Measurements from ENCODE around the gene ATXN1.
A peak's percentile ranks its signal among the peaks of the same experiment; 100 is the strongest.

ATXN1 gene

DNA sequence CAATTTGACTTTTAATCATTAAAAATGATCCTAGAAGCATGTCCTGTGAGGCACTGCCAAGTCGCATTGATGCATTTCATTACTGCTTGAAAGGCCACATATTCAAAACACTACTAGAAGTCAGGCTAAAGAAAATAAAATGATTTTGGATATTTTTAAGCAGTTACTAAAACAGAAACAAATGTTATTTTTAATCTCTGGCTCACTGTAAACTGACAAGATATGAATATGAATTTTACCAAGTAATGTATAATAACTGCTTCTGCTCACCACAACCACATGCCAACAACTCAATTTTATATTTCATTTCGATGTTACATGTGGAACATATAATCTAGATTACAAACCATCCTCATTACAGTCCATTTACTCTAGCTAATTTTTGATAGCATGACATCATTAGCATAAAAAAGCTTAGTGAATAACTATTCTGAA is 90.6 kb downstream of the ATXN1 start:
- TF ChIP-seq TCF4 (CRISPR knock-in tag; IDR thresholded peaks at IDR 0.05; ENCODE audit: borderline replicate concordance) (no peak), BACH2 (CRISPR knock-in tag; IDR thresholded peaks at IDR 0.05; ENCODE audit: borderline replicate concordance) (no peak)
- no peak for ATAC-seq

DNA sequence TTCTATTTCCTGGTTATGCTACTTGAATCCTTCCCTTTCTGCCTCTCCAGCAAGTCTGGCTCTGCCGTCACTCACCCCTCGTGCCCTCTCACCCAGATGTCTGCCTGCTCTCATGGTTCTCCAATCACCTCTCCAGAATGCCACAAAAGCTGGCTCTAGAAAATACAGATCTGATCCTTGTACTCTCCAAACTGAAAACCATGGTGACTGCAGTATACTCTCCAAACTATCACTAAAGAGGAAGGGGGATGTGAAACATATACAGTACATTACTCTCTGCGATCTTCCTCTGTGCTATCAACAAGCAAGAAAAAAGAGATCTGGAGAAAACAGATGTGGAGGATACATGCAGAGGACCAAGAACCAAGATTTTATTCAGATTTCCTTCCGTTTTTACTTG is 91.1 kb downstream of the ATXN1 start:
- no peak for TF ChIP-seq BACH2 (CRISPR knock-in tag; IDR thresholded peaks at IDR 0.05; ENCODE audit: borderline replicate concordance)
- TF ChIP-seq, protein P1, sequence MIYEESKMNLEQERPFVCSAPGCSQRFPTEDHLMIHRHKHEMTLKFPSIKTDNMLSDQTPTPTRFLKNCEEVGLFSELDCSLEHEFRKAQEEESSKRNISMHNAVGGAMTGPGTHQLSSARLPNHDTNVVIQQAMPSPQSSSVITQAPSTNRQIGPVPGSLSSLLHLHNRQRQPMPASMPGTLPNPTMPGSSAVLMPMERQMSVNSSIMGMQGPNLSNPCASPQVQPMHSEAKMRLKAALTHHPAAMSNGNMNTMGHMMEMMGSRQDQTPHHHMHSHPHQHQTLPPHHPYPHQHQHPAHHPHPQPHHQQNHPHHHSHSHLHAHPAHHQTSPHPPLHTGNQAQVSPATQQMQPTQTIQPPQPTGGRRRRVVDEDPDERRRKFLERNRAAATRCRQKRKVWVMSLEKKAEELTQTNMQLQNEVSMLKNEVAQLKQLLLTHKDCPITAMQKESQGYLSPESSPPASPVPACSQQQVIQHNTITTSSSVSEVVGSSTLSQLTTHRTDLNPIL (CRISPR knock-in tag; IDR thresholded peaks at IDR 0.05; ENCODE audit: low read depth): no peak
- ATAC-seq: peak; percentile 23; the same call in 2 of the 3 replicates

DNA sequence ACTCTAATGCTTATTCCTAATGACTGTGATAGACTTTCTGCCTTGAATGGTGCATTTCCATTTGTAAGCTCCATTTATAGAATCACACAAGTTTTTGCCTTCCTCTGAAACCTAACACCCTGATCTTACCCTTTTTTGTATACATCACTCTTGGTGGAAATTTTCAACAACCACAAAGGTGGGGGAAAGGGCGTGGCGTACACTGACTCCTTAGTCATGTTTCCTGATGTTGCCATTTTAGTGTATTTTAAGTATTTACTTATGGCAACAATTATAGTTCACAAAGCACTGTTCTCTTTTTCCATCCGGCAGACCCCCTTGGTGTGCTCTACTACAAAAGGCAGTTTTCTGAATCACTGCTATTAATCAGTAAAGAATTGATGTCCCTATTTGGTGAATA is 92.0 kb downstream of the ATXN1 start:
- no peak for TF ChIP-seq OSR1 (CRISPR knock-in tag; IDR thresholded peaks at IDR 0.05)
- TF ChIP-seq, protein P1 (CRISPR knock-in tag; IDR thresholded peaks at IDR 0.05; ENCODE audit: low read depth): no peak
- no peak for TF ChIP-seq CSDC2 (CRISPR knock-in tag; IDR thresholded peaks at IDR 0.05)
- no peak for TF ChIP-seq ZNF70 (CRISPR knock-in tag; IDR thresholded peaks at IDR 0.05)
- no peak for TF ChIP-seq ZNF565 (CRISPR knock-in tag; conservative IDR thresholded peaks at IDR 0.05; ENCODE audit: low read depth)
- no peak for TF ChIP-seq RARB (CRISPR knock-in tag; IDR thresholded peaks at IDR 0.05)
- TF ChIP-seq, protein P2, sequence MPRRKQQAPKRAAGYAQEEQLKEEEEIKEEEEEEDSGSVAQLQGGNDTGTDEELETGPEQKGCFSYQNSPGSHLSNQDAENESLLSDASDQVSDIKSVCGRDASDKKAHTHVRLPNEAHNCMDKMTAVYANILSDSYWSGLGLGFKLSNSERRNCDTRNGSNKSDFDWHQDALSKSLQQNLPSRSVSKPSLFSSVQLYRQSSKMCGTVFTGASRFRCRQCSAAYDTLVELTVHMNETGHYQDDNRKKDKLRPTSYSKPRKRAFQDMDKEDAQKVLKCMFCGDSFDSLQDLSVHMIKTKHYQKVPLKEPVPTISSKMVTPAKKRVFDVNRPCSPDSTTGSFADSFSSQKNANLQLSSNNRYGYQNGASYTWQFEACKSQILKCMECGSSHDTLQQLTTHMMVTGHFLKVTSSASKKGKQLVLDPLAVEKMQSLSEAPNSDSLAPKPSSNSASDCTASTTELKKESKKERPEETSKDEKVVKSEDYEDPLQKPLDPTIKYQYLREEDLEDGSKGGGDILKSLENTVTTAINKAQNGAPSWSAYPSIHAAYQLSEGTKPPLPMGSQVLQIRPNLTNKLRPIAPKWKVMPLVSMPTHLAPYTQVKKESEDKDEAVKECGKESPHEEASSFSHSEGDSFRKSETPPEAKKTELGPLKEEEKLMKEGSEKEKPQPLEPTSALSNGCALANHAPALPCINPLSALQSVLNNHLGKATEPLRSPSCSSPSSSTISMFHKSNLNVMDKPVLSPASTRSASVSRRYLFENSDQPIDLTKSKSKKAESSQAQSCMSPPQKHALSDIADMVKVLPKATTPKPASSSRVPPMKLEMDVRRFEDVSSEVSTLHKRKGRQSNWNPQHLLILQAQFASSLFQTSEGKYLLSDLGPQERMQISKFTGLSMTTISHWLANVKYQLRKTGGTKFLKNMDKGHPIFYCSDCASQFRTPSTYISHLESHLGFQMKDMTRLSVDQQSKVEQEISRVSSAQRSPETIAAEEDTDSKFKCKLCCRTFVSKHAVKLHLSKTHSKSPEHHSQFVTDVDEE (CRISPR knock-in tag; IDR thresholded peaks at IDR 0.05): no peak
- TF ChIP-seq, protein P3, sequence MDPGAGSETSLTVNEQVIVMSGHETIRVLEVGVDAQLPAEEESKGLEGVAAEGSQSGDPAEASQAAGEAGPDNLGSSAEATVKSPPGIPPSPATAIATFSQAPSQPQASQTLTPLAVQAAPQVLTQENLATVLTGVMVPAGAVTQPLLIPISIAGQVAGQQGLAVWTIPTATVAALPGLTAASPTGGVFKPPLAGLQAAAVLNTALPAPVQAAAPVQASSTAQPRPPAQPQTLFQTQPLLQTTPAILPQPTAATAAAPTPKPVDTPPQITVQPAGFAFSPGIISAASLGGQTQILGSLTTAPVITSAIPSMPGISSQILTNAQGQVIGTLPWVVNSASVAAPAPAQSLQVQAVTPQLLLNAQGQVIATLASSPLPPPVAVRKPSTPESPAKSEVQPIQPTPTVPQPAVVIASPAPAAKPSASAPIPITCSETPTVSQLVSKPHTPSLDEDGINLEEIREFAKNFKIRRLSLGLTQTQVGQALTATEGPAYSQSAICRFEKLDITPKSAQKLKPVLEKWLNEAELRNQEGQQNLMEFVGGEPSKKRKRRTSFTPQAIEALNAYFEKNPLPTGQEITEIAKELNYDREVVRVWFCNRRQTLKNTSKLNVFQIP (CRISPR knock-in tag; IDR thresholded peaks at IDR 0.05; ENCODE audit: borderline replicate concordance, low read depth): no peak
- TF ChIP-seq SNAI2 (CRISPR knock-in tag; IDR thresholded peaks at IDR 0.05): no peak
- TF ChIP-seq TOX (CRISPR knock-in tag; IDR thresholded peaks at IDR 0.05; ENCODE audit: borderline replicate concordance): no peak
- TF ChIP-seq ARNTL (CRISPR knock-in tag; IDR thresholded peaks at IDR 0.05; ENCODE audit: borderline replicate concordance, low read depth): no peak
- TF ChIP-seq ZFP30 (CRISPR knock-in tag; IDR thresholded peaks at IDR 0.05): no peak
- ATAC-seq: peak; percentile 60

DNA sequence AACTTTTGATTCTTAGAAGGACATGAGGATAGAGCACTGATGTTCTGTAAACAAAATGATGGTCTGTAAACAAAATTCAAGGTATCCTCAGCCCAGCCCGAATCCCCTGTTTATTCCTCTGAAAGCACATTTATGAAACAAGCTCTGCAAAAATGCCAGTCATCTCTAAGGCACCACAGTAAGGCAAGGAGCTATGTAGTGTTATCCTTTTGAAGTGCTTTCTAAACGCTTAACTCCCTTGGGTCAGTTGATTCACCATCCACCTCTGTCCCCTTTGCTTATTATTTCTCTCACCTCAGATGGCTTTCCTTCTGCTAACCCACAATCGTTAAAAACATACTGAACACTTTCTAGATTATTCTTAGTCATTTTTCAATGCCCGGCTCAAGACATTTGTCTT is 93.8 kb downstream of the ATXN1 start:
- no peak for ATAC-seq

DNA sequence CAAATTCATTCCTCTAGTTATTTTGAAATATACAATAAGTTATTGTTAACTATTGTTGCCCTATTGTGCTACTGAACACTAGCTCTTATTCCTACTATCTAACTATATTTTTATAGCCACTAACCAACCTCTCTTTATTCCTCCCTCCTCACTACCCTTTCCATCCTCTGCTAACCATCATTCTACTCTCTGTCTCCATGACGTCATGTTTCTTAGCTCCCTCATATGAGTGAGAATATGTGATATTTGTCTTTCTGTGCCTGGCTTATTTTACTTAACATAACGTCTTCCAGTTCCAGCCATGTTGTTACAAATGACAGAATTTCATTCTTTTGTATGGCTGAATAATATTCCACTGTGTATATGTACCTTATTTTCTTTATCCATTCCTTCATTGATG is 95.3 kb downstream of the ATXN1 start:
- no peak for ATAC-seq
- TF ChIP-seq ESRRG (CRISPR knock-in tag; IDR thresholded peaks at IDR 0.05) (no peak), ZC3H10 (CRISPR knock-in tag; IDR thresholded peaks at IDR 0.05) (no peak), BACH2 (CRISPR knock-in tag; IDR thresholded peaks at IDR 0.05; ENCODE audit: borderline replicate concordance) (no peak), GLIS3 (CRISPR knock-in tag; IDR thresholded peaks at IDR 0.05) (no peak), CSDC2 (CRISPR knock-in tag; IDR thresholded peaks at IDR 0.05) (no peak), ARNTL (CRISPR knock-in tag; IDR thresholded peaks at IDR 0.05; ENCODE audit: borderline replicate concordance, low read depth) (no peak), ZNF565 (CRISPR knock-in tag; conservative IDR thresholded peaks at IDR 0.05; ENCODE audit: low read depth) (no peak), ZFP3 (CRISPR knock-in tag; IDR thresholded peaks at IDR 0.05) (no peak), TOX (CRISPR knock-in tag; IDR thresholded peaks at IDR 0.05; ENCODE audit: borderline replicate concordance) (no peak)
- TF ChIP-seq, protein P4, sequence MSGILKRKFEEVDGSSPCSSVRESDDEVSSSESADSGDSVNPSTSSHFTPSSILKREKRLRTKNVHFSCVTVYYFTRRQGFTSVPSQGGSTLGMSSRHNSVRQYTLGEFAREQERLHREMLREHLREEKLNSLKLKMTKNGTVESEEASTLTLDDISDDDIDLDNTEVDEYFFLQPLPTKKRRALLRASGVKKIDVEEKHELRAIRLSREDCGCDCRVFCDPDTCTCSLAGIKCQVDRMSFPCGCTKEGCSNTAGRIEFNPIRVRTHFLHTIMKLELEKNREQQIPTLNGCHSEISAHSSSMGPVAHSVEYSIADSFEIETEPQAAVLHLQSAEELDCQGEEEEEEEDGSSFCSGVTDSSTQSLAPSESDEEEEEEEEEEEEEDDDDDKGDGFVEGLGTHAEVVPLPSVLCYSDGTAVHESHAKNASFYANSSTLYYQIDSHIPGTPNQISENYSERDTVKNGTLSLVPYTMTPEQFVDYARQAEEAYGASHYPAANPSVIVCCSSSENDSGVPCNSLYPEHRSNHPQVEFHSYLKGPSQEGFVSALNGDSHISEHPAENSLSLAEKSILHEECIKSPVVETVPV (CRISPR knock-in tag; IDR thresholded peaks at IDR 0.05): no peak
- TF ChIP-seq, protein P1 (CRISPR knock-in tag; IDR thresholded peaks at IDR 0.05; ENCODE audit: low read depth): no peak
- TF ChIP-seq, protein P2 (CRISPR knock-in tag; IDR thresholded peaks at IDR 0.05): no peak

More for the DNA sequence above, 93.8 kb downstream of the ATXN1 start:
- TF ChIP-seq SNAI2 (CRISPR knock-in tag; IDR thresholded peaks at IDR 0.05) (no peak), BACH2 (CRISPR knock-in tag; IDR thresholded peaks at IDR 0.05; ENCODE audit: borderline replicate concordance) (no peak), ZFP30 (CRISPR knock-in tag; IDR thresholded peaks at IDR 0.05) (no peak)
